K562 (cell line): ENCODE data around the gene IZUMO4. TPM values are rescaled to one million over a fixed set of nuclear protein-coding genes. Genes with fewer than 3 reads are reported as not detected.

Experiments used
- EGR1 ChIP-seq: fragments of 450-650 bp; conservative IDR thresholded peaks from 2 replicates; pipeline ENCODE4 v1.6.1; 2017; ENCODE audit warnings: mild to moderate bottlenecking
- FUS ChIP-seq: fragments of 200-400 bp; formaldehyde crosslinking; optimal IDR thresholded peaks from 2 replicates; pipeline ENCODE3; 2017; ENCODE audit warnings: low read depth, low read length
- MTA3 ChIP-seq: fragments of 450-650 bp; formaldehyde crosslinking; IDR thresholded peaks from 2 replicates; pipeline ENCODE4 v1.6.1; 2017; ENCODE audit warnings: mild to moderate bottlenecking, borderline replicate concordance
- NONO ChIP-seq, 2 experiments: fragments of 200-400 bp in 1 of 2; fragments of 450-650 bp in 1 of 2; formaldehyde crosslinking in 1 of 2; IDR thresholded peaks; 2 replicates each; pipeline ENCODE4 v1.6.1; 2017; ENCODE audit warnings: low read depth in 2 of 2, mild to moderate bottlenecking in 2 of 2, moderate library complexity in 2 of 2, low read length in 1 of 2
- TGIF2 ChIP-seq: sonication (generic); formaldehyde crosslinking; IDR thresholded peaks from 2 replicates; pipeline ENCODE4 v1.8.1; 2022; ENCODE audit warnings: mild to moderate bottlenecking, missing genetic modification reagents, moderate library complexity
- ZNF311 ChIP-seq: fragments of 250-450 bp; sonication (Bioruptor Pico); IDR thresholded peaks from 2 replicates; pipeline ENCODE4 v1.4.0; 2020; ENCODE audit warnings: mild to moderate bottlenecking, moderate library complexity
- ZNF830 ChIP-seq: fragments of 250-450 bp; sonication (Bioruptor Pico); IDR thresholded peaks from 2 replicates; pipeline ENCODE4 v1.5.0; 2021; ENCODE audit warnings: mild to moderate bottlenecking
- polyA plus RNA-seq, 8 experiments: library from polyadenylated mRNA; depleted of rRNA in 4 of 8; stranded (reverse) in 5 of 8; unstranded in 3 of 8; fragments of >200 nt; fragmentation: Nextera tagmentation in 2 of 8; fragmentation: Illumina TruSeq in 1 of 8; extraction: Ambion mirVana in 2 of 8; extraction: Trizol in 1 of 8; gene quantifications; 2 replicates each; pipeline versions ENCODE4 v1.2.1 to v1.2.3, GENCODE V29; 2011 to 2014; ENCODE audit warnings: inconsistent platforms in 1 of 8, missing spikeins in 1 of 8
- total RNA-seq, 7 experiments: library from RNA; depleted of rRNA in 6 of 7; stranded (reverse); fragments of >200 nt in 6 of 7; fragmentation: Illumina TruSeq in 2 of 7; extraction: Trizol in 2 of 7; gene quantifications; 2 replicates each; pipeline versions ENCODE4 v1.2.1 to v1.2.3, GENCODE V29; 2011 to 2021; ENCODE audit warnings: low replicate concordance in 1 of 7
- TF ChIP-seq, protein P1 (sequence below), 2 experiments: fragments of 450-650 bp in 1 of 2; sonication (generic) in 1 of 2; formaldehyde crosslinking; conservative IDR thresholded peaks; 2 replicates each; pipeline versions ENCODE4 v1.4.0 to v1.8.1; 2020 to 2022; ENCODE audit warnings: mild to moderate bottlenecking in 1 of 2, missing genetic modification reagents in 1 of 2
- TF ChIP-seq, protein P2 (sequence below): fragments of 450-650 bp; formaldehyde crosslinking; IDR thresholded peaks from 2 replicates; pipeline ENCODE4 v1.4.0; 2020; ENCODE audit warnings: mild to moderate bottlenecking, moderate library complexity
- TF ChIP-seq, protein P3 (sequence below): fragments of 450-650 bp; formaldehyde crosslinking; IDR thresholded peaks from 2 replicates; pipeline ENCODE4 v1.4.0; 2020; ENCODE audit warnings: mild to moderate bottlenecking, moderate library complexity
- TF ChIP-seq, protein P4 (sequence below), 2 experiments: fragments of 450-650 bp; IDR thresholded peaks; 2 replicates each; pipeline ENCODE4 v1.6.1; 2016
- TF ChIP-seq, protein P5 (sequence below): IDR thresholded peaks from 2 replicates; pipeline ENCODE4 v1.6.1; 2014; ENCODE audit warnings: antibody characterized with exemption
- TF ChIP-seq, protein P6 (sequence below): fragments of 250-450 bp; sonication (Bioruptor Pico); IDR thresholded peaks from 2 replicates; pipeline ENCODE4 v1.8.0; 2021; ENCODE audit warnings: borderline replicate concordance, mild to moderate bottlenecking, moderate library complexity; ENCODE audit not compliant: poor library complexity, severe bottlenecking
- TF ChIP-seq, protein P7 (sequence below), 2 experiments: fragments of 200-800 bp in 1 of 2; sonication (Bioruptor generic) in 1 of 2; sonication (generic) in 1 of 2; formaldehyde crosslinking in 1 of 2; IDR thresholded peaks in 1 of 2; conservative IDR thresholded peaks in 1 of 2; 2 replicates each; pipeline versions ENCODE4 v1.5.0 to v1.6.1; 2016 to 2020; ENCODE audit warnings: missing compliant biosample characterization in 1 of 2, missing genetic modification characterization in 1 of 2, missing genetic modification reagents in 1 of 2
- TF ChIP-seq, protein P8 (sequence below): sonication (generic); formaldehyde crosslinking; IDR thresholded peaks from 2 replicates; pipeline ENCODE4 v1.8.1; 2023; ENCODE audit warnings: mild to moderate bottlenecking, missing genetic modification reagents, moderate library complexity

IZUMO4 gene
- total and polyA plus RNA-seq, 9 of the 15 experiments (the other 6 are each of a cell fraction or from before 2014, with no cell fraction given) = 0.07 to 3.9 (median 1.2) TPM

DNA sequence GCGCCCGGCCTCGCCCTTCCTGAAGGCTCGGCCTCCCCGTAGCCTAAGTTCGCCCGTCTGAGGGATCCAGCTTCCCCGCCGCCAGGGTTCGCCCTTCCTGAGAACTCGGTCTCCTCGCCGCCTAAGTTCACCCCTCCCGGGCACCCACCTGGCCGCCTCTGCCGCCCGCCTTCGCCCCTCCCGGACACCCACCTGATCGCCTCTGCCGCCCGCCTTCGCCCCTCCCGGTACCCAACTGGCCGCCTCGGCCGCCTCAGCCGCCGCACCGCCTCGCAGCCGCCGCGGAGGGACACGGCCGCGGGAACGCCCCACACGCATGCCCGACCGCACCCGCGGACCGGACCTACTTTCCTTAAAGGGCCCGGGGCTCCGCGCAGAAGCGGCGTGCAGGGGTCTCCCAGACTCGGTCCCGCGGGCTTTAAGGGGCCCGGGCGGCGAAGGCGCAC lies 658 bp upstream of the IZUMO4 start, which contains the start of gene MOB3A (continued):
- TF ChIP-seq, protein P1, sequence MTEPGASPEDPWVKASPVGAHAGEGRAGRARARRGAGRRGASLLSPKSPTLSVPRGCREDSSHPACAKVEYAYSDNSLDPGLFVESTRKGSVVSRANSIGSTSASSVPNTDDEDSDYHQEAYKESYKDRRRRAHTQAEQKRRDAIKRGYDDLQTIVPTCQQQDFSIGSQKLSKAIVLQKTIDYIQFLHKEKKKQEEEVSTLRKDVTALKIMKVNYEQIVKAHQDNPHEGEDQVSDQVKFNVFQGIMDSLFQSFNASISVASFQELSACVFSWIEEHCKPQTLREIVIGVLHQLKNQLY (CRISPR knock-in tag; conservative IDR thresholded peaks at IDR 0.05) = 0 out of 4 replicates have a peak, but pooled peaks of 1 of the 2 experiments have one; percentile 67
- TF ChIP-seq, protein P2, sequence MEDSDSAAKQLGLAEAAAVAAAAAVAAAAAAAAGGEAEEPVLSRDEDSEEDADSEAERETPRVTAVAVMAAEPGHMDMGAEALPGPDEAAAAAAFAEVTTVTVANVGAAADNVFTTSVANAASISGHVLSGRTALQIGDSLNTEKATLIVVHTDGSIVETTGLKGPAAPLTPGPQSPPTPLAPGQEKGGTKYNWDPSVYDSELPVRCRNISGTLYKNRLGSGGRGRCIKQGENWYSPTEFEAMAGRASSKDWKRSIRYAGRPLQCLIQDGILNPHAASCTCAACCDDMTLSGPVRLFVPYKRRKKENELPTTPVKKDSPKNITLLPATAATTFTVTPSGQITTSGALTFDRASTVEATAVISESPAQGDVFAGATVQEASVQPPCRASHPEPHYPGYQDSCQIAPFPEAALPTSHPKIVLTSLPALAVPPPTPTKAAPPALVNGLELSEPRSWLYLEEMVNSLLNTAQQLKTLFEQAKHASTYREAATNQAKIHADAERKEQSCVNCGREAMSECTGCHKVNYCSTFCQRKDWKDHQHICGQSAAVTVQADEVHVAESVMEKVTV (CRISPR knock-in tag) = 0 out of 2 replicates have a peak, but pooled peaks have one; percentile 46
- 0 out of 2 replicates have a peak, but pooled peaks have one; percentile 24 for TF ChIP-seq TGIF2 (CRISPR knock-in tag)
- TF ChIP-seq, protein P3, sequence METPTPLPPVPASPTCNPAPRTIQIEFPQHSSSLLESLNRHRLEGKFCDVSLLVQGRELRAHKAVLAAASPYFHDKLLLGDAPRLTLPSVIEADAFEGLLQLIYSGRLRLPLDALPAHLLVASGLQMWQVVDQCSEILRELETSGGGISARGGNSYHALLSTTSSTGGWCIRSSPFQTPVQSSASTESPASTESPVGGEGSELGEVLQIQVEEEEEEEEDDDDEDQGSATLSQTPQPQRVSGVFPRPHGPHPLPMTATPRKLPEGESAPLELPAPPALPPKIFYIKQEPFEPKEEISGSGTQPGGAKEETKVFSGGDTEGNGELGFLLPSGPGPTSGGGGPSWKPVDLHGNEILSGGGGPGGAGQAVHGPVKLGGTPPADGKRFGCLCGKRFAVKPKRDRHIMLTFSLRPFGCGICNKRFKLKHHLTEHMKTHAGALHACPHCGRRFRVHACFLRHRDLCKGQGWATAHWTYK (CRISPR knock-in tag) = peak; percentile 76; the same call in 1 of the 2 replicates
- TF ChIP-seq, protein P4, sequence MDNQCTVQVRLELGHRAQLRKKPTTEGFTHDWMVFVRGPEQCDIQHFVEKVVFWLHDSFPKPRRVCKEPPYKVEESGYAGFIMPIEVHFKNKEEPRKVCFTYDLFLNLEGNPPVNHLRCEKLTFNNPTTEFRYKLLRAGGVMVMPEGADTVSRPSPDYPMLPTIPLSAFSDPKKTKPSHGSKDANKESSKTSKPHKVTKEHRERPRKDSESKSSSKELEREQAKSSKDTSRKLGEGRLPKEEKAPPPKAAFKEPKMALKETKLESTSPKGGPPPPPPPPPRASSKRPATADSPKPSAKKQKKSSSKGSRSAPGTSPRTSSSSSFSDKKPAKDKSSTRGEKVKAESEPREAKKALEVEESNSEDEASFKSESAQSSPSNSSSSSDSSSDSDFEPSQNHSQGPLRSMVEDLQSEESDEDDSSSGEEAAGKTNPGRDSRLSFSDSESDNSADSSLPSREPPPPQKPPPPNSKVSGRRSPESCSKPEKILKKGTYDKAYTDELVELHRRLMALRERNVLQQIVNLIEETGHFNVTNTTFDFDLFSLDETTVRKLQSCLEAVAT (IDR thresholded peaks at IDR 0.05) = 0 out of 4 replicates have a peak, but pooled peaks of 1 of the 2 experiments have one; percentile 55
- TF ChIP-seq, protein P5, sequence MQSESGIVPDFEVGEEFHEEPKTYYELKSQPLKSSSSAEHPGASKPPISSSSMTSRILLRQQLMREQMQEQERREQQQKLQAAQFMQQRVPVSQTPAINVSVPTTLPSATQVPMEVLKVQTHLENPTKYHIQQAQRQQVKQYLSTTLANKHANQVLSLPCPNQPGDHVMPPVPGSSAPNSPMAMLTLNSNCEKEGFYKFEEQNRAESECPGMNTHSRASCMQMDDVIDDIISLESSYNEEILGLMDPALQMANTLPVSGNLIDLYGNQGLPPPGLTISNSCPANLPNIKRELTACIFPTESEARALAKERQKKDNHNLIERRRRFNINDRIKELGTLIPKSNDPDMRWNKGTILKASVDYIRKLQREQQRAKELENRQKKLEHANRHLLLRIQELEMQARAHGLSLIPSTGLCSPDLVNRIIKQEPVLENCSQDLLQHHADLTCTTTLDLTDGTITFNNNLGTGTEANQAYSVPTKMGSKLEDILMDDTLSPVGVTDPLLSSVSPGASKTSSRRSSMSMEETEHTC = peak; percentile 36; the same call in 1 of the 2 replicates
- TF ChIP-seq, protein P6, sequence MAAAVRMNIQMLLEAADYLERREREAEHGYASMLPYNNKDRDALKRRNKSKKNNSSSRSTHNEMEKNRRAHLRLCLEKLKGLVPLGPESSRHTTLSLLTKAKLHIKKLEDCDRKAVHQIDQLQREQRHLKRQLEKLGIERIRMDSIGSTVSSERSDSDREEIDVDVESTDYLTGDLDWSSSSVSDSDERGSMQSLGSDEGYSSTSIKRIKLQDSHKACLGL (CRISPR knock-in tag) = peak; percentile 84
- TF ChIP-seq EGR1 = peak; percentile 32; the same call in 1 of the 2 replicates
- TF ChIP-seq, protein P7, sequence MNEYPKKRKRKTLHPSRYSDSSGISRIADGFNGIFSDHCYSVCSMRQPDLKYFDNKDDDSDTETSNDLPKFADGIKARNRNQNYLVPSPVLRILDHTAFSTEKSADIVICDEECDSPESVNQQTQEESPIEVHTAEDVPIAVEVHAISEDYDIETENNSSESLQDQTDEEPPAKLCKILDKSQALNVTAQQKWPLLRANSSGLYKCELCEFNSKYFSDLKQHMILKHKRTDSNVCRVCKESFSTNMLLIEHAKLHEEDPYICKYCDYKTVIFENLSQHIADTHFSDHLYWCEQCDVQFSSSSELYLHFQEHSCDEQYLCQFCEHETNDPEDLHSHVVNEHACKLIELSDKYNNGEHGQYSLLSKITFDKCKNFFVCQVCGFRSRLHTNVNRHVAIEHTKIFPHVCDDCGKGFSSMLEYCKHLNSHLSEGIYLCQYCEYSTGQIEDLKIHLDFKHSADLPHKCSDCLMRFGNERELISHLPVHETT (CRISPR knock-in tag; conservative IDR thresholded peaks at IDR 0.05 in 1 of 2, IDR thresholded peaks at IDR 0.05 in 1 of 2) = 0 out of 4 replicates have a peak, but pooled peaks of 1 of the 2 experiments have one; percentile 52
- TF ChIP-seq, protein P8, sequence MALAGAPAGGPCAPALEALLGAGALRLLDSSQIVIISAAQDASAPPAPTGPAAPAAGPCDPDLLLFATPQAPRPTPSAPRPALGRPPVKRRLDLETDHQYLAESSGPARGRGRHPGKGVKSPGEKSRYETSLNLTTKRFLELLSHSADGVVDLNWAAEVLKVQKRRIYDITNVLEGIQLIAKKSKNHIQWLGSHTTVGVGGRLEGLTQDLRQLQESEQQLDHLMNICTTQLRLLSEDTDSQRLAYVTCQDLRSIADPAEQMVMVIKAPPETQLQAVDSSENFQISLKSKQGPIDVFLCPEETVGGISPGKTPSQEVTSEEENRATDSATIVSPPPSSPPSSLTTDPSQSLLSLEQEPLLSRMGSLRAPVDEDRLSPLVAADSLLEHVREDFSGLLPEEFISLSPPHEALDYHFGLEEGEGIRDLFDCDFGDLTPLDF (CRISPR knock-in tag) = peak; percentile 75; the same call in 1 of the 2 replicates
- TF ChIP-seq ZNF311 (CRISPR knock-in tag) = peak; percentile 49; the same call in 1 of the 2 replicates
- peak in 1 of 2 experiments; percentile 78; a peak in 2 of 4 replicates for TF ChIP-seq NONO (IDR thresholded peaks at IDR 0.05; ENCODE audit: low read depth in 2 of 2, low read length in 1 of 2)
- no peak for TF ChIP-seq ZNF830 (CRISPR knock-in tag)
- TF ChIP-seq FUS = peak; percentile 48
- TF ChIP-seq MTA3 = peak; percentile 93
